ENCODE measurements around the gene SASH3.

DNA sequence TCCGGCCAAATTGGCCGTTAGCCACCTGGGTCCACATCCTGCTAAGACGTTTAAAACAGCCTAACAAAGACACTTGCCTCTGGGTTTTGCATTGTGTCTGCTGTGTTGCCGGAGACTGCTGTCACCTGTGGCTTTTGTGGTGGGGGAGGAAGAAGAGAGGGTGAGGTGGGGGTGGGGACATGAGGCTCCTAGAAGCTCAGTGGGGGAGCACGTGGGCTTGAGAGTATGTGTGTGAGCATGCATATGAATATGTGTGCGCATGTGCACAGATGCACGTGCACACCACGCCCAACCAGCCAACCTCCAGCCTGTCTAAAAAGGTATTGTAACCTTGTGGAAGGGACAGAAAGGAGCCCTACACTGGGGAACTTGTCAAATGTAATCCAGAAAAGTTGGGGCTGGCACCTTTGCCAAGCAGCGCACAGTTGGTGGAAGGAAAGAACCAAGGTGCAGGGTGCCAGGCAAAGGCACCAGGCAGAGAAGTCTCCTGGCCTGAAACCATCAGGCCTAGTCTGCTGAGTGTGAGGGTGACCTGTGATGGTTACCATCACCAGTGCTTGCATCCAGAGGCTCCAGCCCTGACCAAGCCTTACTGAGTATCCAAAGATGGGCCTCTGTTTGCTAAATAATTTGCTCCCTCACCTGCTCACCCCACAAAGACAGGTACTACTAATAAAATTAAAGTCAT lies 10.1 kb upstream of the SASH3 start:
- TF ChIP-seq CTCF (IDR thresholded peaks at IDR 0.05; ENCODE audit: low read depth, low read length, poor library complexity, severe bottlenecking) (no peak), EZH2phosphoT487 (IDR thresholded peaks at IDR 0.05; ENCODE audit: borderline replicate concordance, low read length) (no peak)
